ENCODE data around the gene RNF166. TPM values are rescaled to one million over a fixed set of nuclear protein-coding genes. Genes with fewer than 3 reads are reported as not detected.

RNF166 gene
- total RNA-seq, 1 donor from 2014 or later, result 21.4 TPM

DNA sequence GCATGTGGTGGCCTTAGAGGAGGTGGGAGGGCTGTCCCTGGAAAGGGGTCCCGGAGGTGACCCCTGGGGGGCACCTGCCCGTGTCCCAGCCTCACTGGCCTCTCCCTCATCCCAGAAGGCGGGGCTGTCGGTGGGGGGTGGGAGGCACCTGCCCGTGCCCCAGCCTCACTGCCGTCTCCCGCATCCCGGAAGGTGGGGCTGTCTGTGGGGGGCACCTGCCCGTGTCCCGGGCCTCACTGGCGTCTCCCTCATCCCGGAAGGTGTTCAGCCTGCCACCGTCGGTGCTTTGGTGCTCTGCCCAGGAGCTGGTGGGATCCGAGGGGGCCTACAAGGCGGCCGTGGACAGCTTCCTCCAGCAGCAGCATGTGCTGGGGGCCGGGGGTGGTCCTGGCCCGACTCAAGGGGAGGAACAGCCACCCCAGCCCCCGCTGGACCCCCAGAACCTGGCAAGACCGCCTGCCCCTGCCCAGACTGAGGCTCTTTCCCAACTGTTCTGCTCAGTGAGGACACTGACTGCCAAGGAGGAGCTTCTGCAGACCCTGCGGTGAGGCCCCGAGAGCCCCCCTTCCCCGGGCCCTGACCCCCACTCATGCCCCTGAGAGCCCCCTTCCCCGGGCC lies 6.3 kb upstream of the RNF166 start:
- Mint-ChIP-seq H3K4me1 (peaks cover 2% of the 10 kb centered on the region), H3K36me3 (peaks cover 4% of the 10 kb centered on the region), H3K4me3 (no peak overlapping the region), H3K9me3 (no peaks in the 10 kb centered on the region), H3K27me3 (ENCODE audit: low read depth) (no peaks in the 10 kb centered on the region), H3K27ac (no peak overlapping the region)
- no peak for TF ChIP-seq CTCF (IDR thresholded peaks at IDR 0.05; ENCODE audit: unreplicated experiment)
- DNase-seq (ENCODE audit: low spot score in 2 of 2, unreplicated experiment in 2 of 2), result no peak

DNA sequence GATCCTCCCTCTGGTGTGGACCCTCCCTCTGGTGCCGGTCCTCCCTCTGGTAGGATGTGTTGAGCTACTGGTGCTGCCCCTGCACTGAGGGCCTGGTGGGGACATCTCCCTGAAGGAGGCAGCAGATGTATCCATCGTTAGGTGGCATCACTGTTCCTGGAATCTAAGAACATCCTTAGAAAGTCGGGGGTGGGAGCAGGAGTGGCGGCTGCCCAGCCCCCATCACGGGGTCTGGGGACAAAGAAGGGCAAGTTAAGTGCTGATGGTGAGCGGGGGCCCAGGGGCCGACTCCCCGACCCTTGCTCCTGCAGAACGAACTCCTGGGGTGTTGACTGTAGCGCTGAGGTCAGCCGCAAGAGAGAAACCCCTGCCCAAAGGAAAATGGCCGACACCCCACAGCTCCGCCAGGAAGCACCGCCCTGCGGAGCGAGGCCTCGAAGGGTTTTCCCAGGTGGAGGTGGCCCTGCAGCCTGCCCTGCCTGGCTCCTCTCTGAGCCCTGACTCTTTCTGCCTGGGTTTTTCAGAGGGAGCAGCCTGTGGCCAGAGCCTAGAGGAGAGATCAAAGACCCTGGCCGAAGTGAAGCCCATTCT lies 5.6 kb upstream of the RNF166 start:
- Mint-ChIP-seq H3K36me3 (no peaks in the 10 kb centered on the region), H3K4me1 (peaks cover 8% of the 10 kb centered on the region), H3K9me3 (no peaks in the 10 kb centered on the region), H3K27ac (no peak overlapping the region), H3K4me3 (no peak overlapping the region), H3K27me3 (ENCODE audit: low read depth) (no peaks in the 10 kb centered on the region)
- no peak for TF ChIP-seq CTCF (IDR thresholded peaks at IDR 0.05; ENCODE audit: unreplicated experiment)
- no peak for DNase-seq (ENCODE audit: low spot score in 2 of 2, unreplicated experiment in 2 of 2)

- no peak for DNase-seq (ENCODE audit: low spot score in 2 of 2, unreplicated experiment in 2 of 2)
- no peak overlapping the region for H3K4me3 Mint-ChIP-seq
- no peaks in the 10 kb centered on the region for H3K9me3 Mint-ChIP-seq
- H3K27me3 Mint-ChIP-seq (ENCODE audit: low read depth), result no peaks in the 10 kb centered on the region
- H3K27ac Mint-ChIP-seq, result no peak overlapping the region
- no peak for TF ChIP-seq CTCF (IDR thresholded peaks at IDR 0.05; ENCODE audit: unreplicated experiment)
- H3K4me1 Mint-ChIP-seq, result peaks cover 9% of the 10 kb centered on the region
- no peaks in the 10 kb centered on the region for H3K36me3 Mint-ChIP-seq
Measured at GRCh38 chr16:88710556-88710955, 4.3 kb upstream of the RNF166 start.

DNA sequence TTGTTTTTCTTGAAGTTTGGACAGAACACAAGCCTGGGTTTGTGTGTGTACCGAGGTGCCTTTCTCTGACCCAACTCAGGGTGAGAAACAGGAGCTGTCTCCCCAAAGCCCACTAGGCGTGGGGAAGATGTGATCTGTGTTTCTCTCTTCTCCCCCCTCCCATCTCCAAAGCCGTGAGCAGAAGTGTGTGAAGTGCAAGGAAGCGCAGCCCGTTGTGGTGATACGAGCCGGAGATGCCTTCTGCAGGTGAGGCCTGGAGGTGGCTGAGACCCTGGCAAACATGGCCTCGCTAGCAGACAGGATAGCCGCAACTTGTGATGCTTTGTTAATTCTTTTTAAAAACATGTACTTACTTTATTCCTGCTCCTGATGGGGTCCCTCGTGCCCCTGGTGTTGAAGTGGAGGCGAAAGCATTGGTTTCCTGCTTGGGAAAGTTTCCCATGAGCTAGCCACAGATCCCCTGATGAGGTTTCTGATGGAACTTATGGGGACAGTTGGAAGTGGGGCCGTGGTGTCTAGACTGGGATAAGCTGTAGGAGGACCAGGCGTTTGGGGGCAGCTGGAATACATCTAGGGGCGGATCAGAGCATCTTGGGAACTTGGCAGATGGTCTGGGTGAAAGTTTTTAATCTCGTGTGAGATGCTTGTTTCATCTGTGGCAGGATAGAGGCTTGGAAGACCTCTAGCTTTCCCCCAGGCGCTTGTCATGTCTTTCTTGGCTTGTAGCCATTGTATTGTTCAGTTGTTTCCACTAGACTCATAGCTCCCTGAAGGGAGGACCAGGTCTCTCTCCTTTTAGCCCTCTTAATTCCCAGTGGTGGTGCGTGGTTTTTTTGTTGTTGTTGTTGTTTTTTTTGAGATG lies 988 bp upstream of the RNF166 start:
- no peak for DNase-seq (ENCODE audit: low spot score in 2 of 2, unreplicated experiment in 2 of 2)
- Mint-ChIP-seq H3K9me3 (no peaks in the 10 kb centered on the region), H3K4me3 (peak overlapping the region; percentile 67), H3K27me3 (ENCODE audit: low read depth) (no peaks in the 10 kb centered on the region), H3K4me1 (peaks cover 21% of the 10 kb centered on the region), H3K36me3 (no peaks in the 10 kb centered on the region), H3K27ac (peak overlapping the region; percentile 83)
- TF ChIP-seq CTCF (IDR thresholded peaks at IDR 0.05; ENCODE audit: unreplicated experiment), result no peak

DNA sequence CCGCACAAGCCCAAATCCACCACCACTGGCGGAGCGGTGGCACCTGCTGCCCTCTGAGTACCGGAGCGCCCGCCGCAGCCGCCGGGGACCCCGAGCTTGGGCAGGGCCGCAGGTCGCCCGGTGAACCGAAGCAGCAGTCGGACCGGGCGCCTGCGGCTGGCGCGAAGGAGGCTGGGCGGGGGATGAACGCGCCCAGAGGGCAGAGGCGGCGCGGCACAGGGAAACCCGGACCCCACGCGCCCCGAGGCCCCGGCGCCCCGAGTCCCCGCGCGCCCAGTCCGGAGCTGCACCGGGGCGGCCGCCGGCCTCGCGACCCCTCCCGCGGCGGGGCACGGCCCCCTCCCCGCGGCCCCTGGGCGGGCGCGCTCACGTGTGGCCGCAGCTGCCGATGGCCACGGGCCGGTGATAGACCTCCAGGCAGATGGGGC lies 393 bp downstream of the RNF166 start:
- no peaks in the 10 kb centered on the region for H3K9me3 Mint-ChIP-seq
- DNase-seq (ENCODE audit: low spot score in 2 of 2, unreplicated experiment in 2 of 2), result no peak
- no peaks in the 10 kb centered on the region for H3K36me3 Mint-ChIP-seq
- no peaks in the 10 kb centered on the region for H3K27me3 Mint-ChIP-seq (ENCODE audit: low read depth)
- peaks cover 21% of the 10 kb centered on the region for H3K4me1 Mint-ChIP-seq
- peak overlapping the region; percentile 71 for H3K27ac Mint-ChIP-seq
- H3K4me3 Mint-ChIP-seq, result peak overlapping the region; percentile 80
- TF ChIP-seq CTCF (IDR thresholded peaks at IDR 0.05; ENCODE audit: unreplicated experiment), result no peak

All from mesothelial cell of epicardium (in vitro differentiated cells).